Upper lobe of left lung (tissue), 4 donors: ENCODE measurements around the gene PARP11.

Experiments
- EP300 ChIP-seq, 4 donors: sonication (generic); formaldehyde crosslinking; IDR thresholded peaks; one replicate each; pipeline ENCODE4 v1.5.1; 2017; ENCODE audit warnings: antibody characterized with exemption in 4 of 4, control low read depth in 2 of 4
- POLR2A ChIP-seq, 4 donors: fragments of 450-650 bp; IDR thresholded peaks; one replicate each; pipeline ENCODE4 v1.5.1; 2016 to 2017; ENCODE audit warnings: antibody characterized with exemption in 4 of 4, mild to moderate bottlenecking in 2 of 4

DNA sequence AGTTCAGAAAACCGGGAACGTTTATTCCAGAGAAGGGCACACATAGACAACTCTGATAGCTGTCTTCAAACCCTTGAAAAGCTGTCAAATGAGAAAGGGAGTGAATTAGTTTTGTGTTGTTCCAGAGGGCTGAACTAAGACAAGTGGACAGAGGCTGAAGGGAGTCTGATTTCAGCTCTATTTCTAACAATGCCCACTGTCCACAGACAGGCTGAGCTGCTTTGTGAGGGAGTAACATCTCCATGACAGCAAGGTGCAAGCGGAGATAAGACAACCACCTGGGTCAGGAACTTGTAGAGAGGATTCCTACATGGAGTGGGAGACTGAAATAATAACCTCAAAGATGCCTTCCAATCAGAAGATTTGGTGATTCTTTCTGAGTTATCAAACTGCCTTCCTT lies 25.6 kb upstream of the PARP11 start:
- no peak for TF ChIP-seq POLR2A (IDR thresholded peaks at IDR 0.05)
- no peak for TF ChIP-seq EP300 (IDR thresholded peaks at IDR 0.05)
